HG03060 (cell line): ENCODE data around the gene LCN9.

ENCODE experiments used
- ATAC-seq: cut with Tn5 transposase; IDR thresholded peaks from one replicate; pipeline ENCODE4 v1.9.1; 2021; ENCODE audit warnings: low read depth, moderate number of reproducible peaks; ENCODE audit not compliant: unreplicated experiment

Gene LCN9

GRCh38 chr9:135715056-135715595 lies 52.0 kb downstream of the LCN9 start:
- ATAC-seq = no peak

DNA sequence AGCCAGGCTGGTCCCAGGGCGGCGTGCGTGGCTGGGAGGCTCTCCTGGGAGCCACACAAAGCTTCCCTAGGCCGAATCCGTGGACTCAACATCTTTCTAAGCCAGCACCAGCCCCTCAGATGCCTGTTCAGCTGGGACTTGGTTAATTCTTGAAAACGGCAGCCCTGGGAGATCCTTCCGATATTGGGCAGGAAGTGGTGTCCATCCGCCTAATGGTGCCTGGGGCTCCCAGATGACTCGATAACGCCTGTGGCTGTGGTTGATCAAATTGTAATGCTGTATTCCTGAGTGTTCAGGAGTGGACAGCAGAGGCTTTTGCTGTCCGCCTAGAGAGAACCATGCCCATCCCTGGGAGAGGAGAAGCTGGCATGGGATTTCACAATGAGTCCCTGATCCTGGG lies 52.9 kb downstream of the LCN9 start:
- ATAC-seq = no peak
